Adrenal gland (tissue), 12 donors: ENCODE measurements around the gene ESYT1. TPM values are rescaled to one million over a fixed set of nuclear protein-coding genes. Genes with fewer than 3 reads are reported as not detected.

Experiments used
- DNase-seq, 7 donors: peaks; one replicate each; pipeline ENCODE4 v3.0.0-alpha.2; 2019 to 2020
- H3K27ac ChIP-seq, 5 donors: fragments of 200-600 bp; sonication (generic) in 4 of 5; 1 replicate in 3 of 5; 2 replicates in 2 of 5; pipeline versions ENCODE4 v1.5.1 to v1.8.0; 2016 to 2020; ENCODE audit warnings: mild to moderate bottlenecking in 1 of 5
- H3K27me3 ChIP-seq: fragments of 200-600 bp; 2 replicates; pipeline ENCODE4 v1.8.0; 2021
- H3K36me3 ChIP-seq, 2 donors: fragments of 200-600 bp; replicated peaks in 1 of 2; 1 replicate in 1 of 2; 2 replicates in 1 of 2; pipeline versions ENCODE4 v1.5.1 to v1.8.0; 2018 to 2022
- H3K4me1 ChIP-seq, 2 donors: fragments of 200-600 bp; replicated peaks in 1 of 2; 1 replicate in 1 of 2; 2 replicates in 1 of 2; pipeline versions ENCODE4 v1.5.1 to v1.8.0; 2018 to 2021
- H3K4me3 ChIP-seq, 4 donors: fragments of 200-600 bp; sonication (generic) in 3 of 4; one replicate each; pipeline ENCODE4 v1.5.1; 2016 to 2018
- H3K9me3 ChIP-seq, 3 donors: fragments of 200-600 bp; sonication (generic) in 1 of 3; replicated peaks in 1 of 3; 1 replicate in 2 of 3; 2 replicates in 1 of 3; pipeline versions ENCODE4 v1.5.1 to v1.8.0; 2016 to 2021
- CTCF ChIP-seq, 6 experiments: fragments of 450-650 bp in 4 of 6; fragments of 200-600 bp in 2 of 6; sonication (generic) in 1 of 6; IDR thresholded peaks; 1 replicate in 5 of 6; 2 replicates in 1 of 6; pipeline versions ENCODE4 v1.5.1 to v1.8.0; 2016 to 2021; ENCODE audit warnings: antibody characterized with exemption in 6 of 6, mild to moderate bottlenecking in 2 of 6, moderate library complexity in 1 of 6
- POLR2A ChIP-seq, 2 donors: fragments of 450-650 bp; IDR thresholded peaks; one replicate each; pipeline ENCODE4 v1.6.1; 2017; ENCODE audit warnings: antibody characterized with exemption in 2 of 2, mild to moderate bottlenecking in 2 of 2, moderate library complexity in 1 of 2
- WGBS, 4 donors: extraction: QIAGEN DNeasy Blood & Tissue Kit in 2 of 4; methylation state at CpG; one replicate each; pipeline versions ENCODE4 v1.1.5 to v1.1.7; 2013 to 2017; 5-methylcytosine and 5-hydroxymethylcytosine counted together
- intact Hi-C, 2 donors: fragments of 100-400 bp; cut with DNase I; formaldehyde crosslinking; loops; one replicate each; pipeline versions ENCODE4 v1.14.1 to v1.15.0; 2022 to 2023
- polyA plus RNA-seq, 3 donors: library from polyadenylated mRNA; stranded (reverse); fragments of 200-250 nt in 2 of 3; fragments of 350-450 nt in 1 of 3; fragmentation: Illumina TruSeq in 1 of 3; extraction: RNeasy Lipid Tissue Mini Kit (QIAGEN cat#74804) in 1 of 3; gene quantifications; one replicate each; pipeline ENCODE4 v1.2.3, GENCODE V29; 2013 to 2014
- total RNA-seq, 9 donors: library from RNA; depleted of rRNA in 4 of 9; stranded (reverse); fragments of >200 nt in 4 of 9; fragments of 120-200 nt in 1 of 9; fragmentation: NEBNext Ultra II Directional in 1 of 9; extraction: Animal tissue kit (Norgen Biotek cat#: 25700) in 1 of 9; gene quantifications; one replicate each; pipeline versions ENCODE4 v1.1.0 to v1.2.4, GENCODE V29; 2013 to 2023
- donor health status: healthy with polysubstance abuse.
- donor health status: Bipolar disorder and iron deficiency.
- donor health status: DM: yes; HTN: yes; CAD: no.
- donor health status: DM: no; HTN: no; CAD: no.
- donor health status: DM: no; HTN: no; CAD: no.
- donor health status: DM: yes; HTN: yes; CAD: no.

ESYT1 gene
- total and polyA plus RNA-seq, 12 donors: 26.3 to 156 (median 117) TPM

GRCh38 chr12:56129942-56130495, 2.0 kb downstream of the ESYT1 start:
- H3K36me3 ChIP-seq: peaks cover 0 to 48% of the 10 kb centered on the region in 2 donors
- 69 to 78% (median 73%) methylated on average over 11 to 22 of the region's 22 CpGs for WGBS, 4 donors
- TF ChIP-seq CTCF (IDR thresholded peaks at IDR 0.05): no peak
- TF ChIP-seq POLR2A (IDR thresholded peaks at IDR 0.05): no peak
- DNase-seq: no peak
- no peaks in the 10 kb centered on the region for H3K9me3 ChIP-seq
- no peaks in the 10 kb centered on the region for H3K27me3 ChIP-seq
- intact Hi-C loops: loop anchor here in 1 of 2 donors (5.0 kb wide), 1 partner anchor 32 kb away; no protein-coding TSS in a partner anchor
- H3K4me1 ChIP-seq: peaks cover 13 to 34% of the 10 kb centered on the region in 2 donors
- peak overlapping the region in 1 of 4 donors; percentile 71 for H3K4me3 ChIP-seq
- H3K27ac ChIP-seq: peak overlapping the region in 1 of 5 donors; percentile 86

GRCh38 chr12:56130876-56131275, 2.8 kb downstream of the ESYT1 start:
- DNase-seq: no peak
- Histone ChIP-seq H3K9me3 (no peaks in the 10 kb centered on the region), H3K4me3 (no peak overlapping the region), H3K4me1 (peaks cover 13 to 29% of the 10 kb centered on the region in 2 donors), H3K27me3 (no peaks in the 10 kb centered on the region), H3K36me3 (peaks cover 0 to 56% of the 10 kb centered on the region in 2 donors), H3K27ac (no peak overlapping the region)
- intact Hi-C loops: no loop called here
- TF ChIP-seq POLR2A (IDR thresholded peaks at IDR 0.05): no peak
- WGBS, 4 donors: 88 to 94% (median 90%) methylated on average over 4 of the region's 4 CpGs

- TF ChIP-seq POLR2A (IDR thresholded peaks at IDR 0.05): no peak
- no peak for TF ChIP-seq CTCF (IDR thresholded peaks at IDR 0.05)
- 97 to 99% (median 98%) methylated on average over 6 of the region's 6 CpGs for WGBS, 4 donors
- Histone ChIP-seq H3K27me3 (no peaks in the 10 kb centered on the region), H3K27ac (no peak overlapping the region), H3K9me3 (no peaks in the 10 kb centered on the region), H3K4me3 (no peak overlapping the region), H3K4me1 (peaks cover 0 to 7% of the 10 kb centered on the region in 2 donors), H3K36me3 (peaks cover 0 to 97% of the 10 kb centered on the region in 2 donors)
- intact Hi-C loops: no loop called here
- no peak for DNase-seq
These were observed 6.8 kb downstream of the ESYT1 start for GRCh38 chr12:56134897-56135296.

GRCh38 chr12:56137853-56138571, 9.9 kb downstream of the ESYT1 start:
- Histone ChIP-seq H3K36me3 (peaks cover 0 to 97% of the 10 kb centered on the region in 2 donors), H3K4me1 (no peaks in the 10 kb centered on the region), H3K9me3 (no peaks in the 10 kb centered on the region), H3K4me3 (no peak overlapping the region), H3K27me3 (no peaks in the 10 kb centered on the region), H3K27ac (no peak overlapping the region)
- no peak for DNase-seq
- WGBS, 4 donors: 94 to 98% (median 97%) methylated on average over 11 to 14 of the region's 14 CpGs
- intact Hi-C loops: no loop called here
- TF ChIP-seq POLR2A (IDR thresholded peaks at IDR 0.05) (no peak), CTCF (IDR thresholded peaks at IDR 0.05) (no peak)
